Right ventricle myocardium inferior (tissue), 1 donor: Measurements from ENCODE around the gene VTCN1. TPM values are rescaled to one million over a fixed set of nuclear protein-coding genes. Genes with fewer than 3 reads are reported as not detected.
"Not testable (repeated sequence)": the region's sequence is repeated elsewhere in the genome, so short reads cannot be mapped to it uniquely, and the experiment has no call there.

Experiments used
- ATAC-seq: fragments of 200-7000 bp; cut with Tn5 transposase; one replicate; pipeline ENCODE4 v1.9.1; 2020; ENCODE audit warnings: mild to moderate bottlenecking, moderate library complexity
- DNase-seq: peaks from one replicate; pipeline ENCODE4 v3.0.0; 2021; ENCODE audit errors: missing footprints
- intact Hi-C: fragments of 100-400 bp; cut with DNase I; formaldehyde crosslinking; loops from one replicate; pipeline ENCODE4 v1.11.0; 2022
- total RNA-seq: library from RNA; stranded (reverse); fragmentation: NEBNext Ultra II Directional; extraction: Animal tissue kit (Norgen Biotek cat#: 25700); gene quantifications from one replicate; pipeline ENCODE4 v1.2.1, GENCODE V29; 2021
- donor health status: DM: no; HTN: yes; CAD: no; lungs with severe emphysema.

VTCN1 gene
- total RNA-seq, 1 donor from 2014 or later, result not detected

GRCh38 chr1:117114877-117115276 is 95.8 kb downstream of the VTCN1 start:
- ATAC-seq, result no peak
- intact Hi-C loops, result no loop called here
- DNase-seq, result no peak

GRCh38 chr1:117113199-117113598 is 97.5 kb downstream of the VTCN1 start:
- ATAC-seq (no peak), DNase-seq (no peak)
- intact Hi-C loops, result no loop called here

GRCh38 chr1:117112047-117112717 is 98.5 kb downstream of the VTCN1 start:
- intact Hi-C loops, result no loop called here
- ATAC-seq (no peak), DNase-seq (no peak)

GRCh38 chr1:117110774-117111173 is 100.0 kb downstream of the VTCN1 start:
- no peak for ATAC-seq
- no peak for DNase-seq
- intact Hi-C loops, result no loop called here

- intact Hi-C loops, result no loop called here
- DNase-seq (no peak), ATAC-seq (no peak)
These were observed 103.4 kb downstream of the VTCN1 start for GRCh38 chr1:117107364-117107763.

GRCh38 chr1:117106478-117106877 is 104.2 kb downstream of the VTCN1 start:
- no peak for ATAC-seq

GRCh38 chr1:117105722-117106121 is 105.0 kb downstream of the VTCN1 start:
- ATAC-seq (no peak), DNase-seq (no peak)
- intact Hi-C loops, result no loop called here

More at GRCh38 chr1:117106478-117106877, 104.2 kb downstream of the VTCN1 start:
- intact Hi-C loops, result no loop called here
- DNase-seq, result no peak

- DNase-seq, result no peak
- intact Hi-C loops, result no loop called here
- no peak for ATAC-seq
These were observed 105.7 kb downstream of the VTCN1 start for GRCh38 chr1:117104986-117105385.

- intact Hi-C loops, ATAC-seq, DNase-seq: not testable (repeated sequence)
These were observed 108.9 kb downstream of the VTCN1 start for GRCh38 chr1:117101858-117102257.

- intact Hi-C loops, result no loop called here
- DNase-seq, result no peak
- peak; percentile 67 for ATAC-seq
These were observed 109.4 kb downstream of the VTCN1 start for GRCh38 chr1:117101334-117101733.

GRCh38 chr1:117098287-117098890 is 112.3 kb downstream of the VTCN1 start:
- ATAC-seq, result peak; percentile 32
- intact Hi-C loops, result no loop called here
- no peak for DNase-seq

GRCh38 chr1:117097443-117097842 is 113.3 kb downstream of the VTCN1 start:
- intact Hi-C loops, result no loop called here
- no peak for ATAC-seq

GRCh38 chr1:117096951-117097408 is 113.7 kb downstream of the VTCN1 start:
- ATAC-seq (no peak), DNase-seq (no peak)
- intact Hi-C loops, result no loop called here

More at GRCh38 chr1:117097443-117097842, 113.3 kb downstream of the VTCN1 start:
- no peak for DNase-seq

GRCh38 chr1:117094841-117095604 is 115.7 kb downstream of the VTCN1 start:
- intact Hi-C loops, result no loop called here
- DNase-seq, result no peak
- no peak for ATAC-seq

GRCh38 chr1:117093870-117094621 is 116.7 kb downstream of the VTCN1 start:
- intact Hi-C loops, result no loop called here
- ATAC-seq (no peak), DNase-seq (no peak)
